Activated T-helper 1 cell treated with Interleukin-2 at 50 U/mL for 16 hours (primary cell): Measurements from ENCODE around the gene ZFYVE28.

Experiments used
- DNase-seq: peaks from one replicate; pipeline ENCODE4 v3.0.0-alpha.2; 2020; ENCODE audit warnings: low read depth

ZFYVE28 gene

GRCh38 chr4:2428496-2429213, 10.2 kb upstream of the ZFYVE28 start:
- no peak for DNase-seq

- DNase-seq: no peak
Measured at GRCh38 chr4:2427383-2428334, 9.2 kb upstream of the ZFYVE28 start.

GRCh38 chr4:2426711-2427275, 8.3 kb upstream of the ZFYVE28 start:
- no peak for DNase-seq

DNA sequence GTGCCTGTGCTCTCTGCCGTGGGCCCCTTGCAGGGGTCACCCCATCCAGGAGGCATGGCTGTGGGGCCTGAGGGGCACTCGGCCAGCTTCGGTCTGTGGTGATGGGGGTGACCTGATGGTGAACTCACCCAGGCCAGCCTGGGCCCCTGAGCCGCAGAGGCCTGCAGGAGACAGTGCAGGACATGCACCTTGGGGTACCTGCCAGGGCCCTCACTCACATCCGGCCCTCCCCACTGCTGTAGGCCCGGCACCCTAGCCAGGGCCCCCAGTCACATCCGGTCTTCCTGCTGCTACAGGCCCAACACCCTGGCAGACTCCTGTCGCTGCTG, 7.6 kb upstream of the ZFYVE28 start:
- no peak for DNase-seq

DNA sequence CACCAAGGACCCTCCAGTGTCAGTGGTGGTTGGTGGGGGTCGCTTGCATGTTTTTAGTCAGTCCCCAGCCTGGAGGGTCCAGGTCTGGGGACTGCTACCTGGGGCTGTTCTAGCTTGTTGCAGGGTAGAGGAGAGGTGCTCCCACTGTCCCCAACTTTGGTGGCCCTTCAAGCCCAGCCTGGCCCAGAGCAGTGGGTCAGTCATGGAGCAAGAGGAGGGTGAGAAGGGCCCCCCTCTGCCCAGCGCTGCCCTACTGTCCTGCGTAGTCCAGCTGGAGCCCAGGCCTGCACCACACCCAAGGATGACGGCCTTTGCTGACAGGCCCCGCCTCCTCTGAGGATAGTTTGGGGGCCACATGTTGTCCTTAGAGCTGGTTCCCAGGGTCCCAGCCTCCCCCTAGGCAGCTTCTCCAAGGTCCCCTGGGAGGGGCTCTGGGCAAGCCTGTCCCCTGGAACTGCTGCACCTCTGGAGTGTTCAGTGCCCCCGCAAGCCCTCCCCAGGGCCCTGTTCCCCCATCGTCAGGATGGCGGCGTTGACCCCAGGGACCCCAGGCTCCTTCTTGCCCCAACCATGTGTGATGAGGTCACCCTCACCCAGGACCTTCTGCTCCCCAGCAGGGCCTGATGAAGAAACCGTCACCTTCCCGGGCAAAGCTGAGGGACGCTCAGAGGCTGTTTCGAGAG, 7.1 kb upstream of the ZFYVE28 start:
- no peak for DNase-seq

DNA sequence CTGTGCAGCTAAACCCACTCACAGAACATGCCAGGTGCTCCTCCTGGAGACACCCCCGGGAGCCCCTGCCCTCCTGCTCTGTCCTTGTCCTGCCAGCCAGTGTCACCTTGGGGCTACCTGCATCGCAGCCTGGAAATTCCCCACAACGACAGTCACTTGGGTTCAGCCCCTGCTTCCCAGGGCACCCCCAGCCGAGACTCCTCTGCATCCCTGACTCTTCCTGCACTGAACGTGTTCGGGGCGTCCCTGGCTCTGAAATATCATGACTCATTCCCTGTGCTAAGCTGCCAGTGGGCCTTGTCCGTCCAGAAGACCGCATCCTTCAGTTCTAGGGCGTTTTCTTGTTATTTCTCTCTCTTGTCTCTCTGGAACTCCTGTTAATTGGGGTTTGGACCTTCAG, 6.1 kb upstream of the ZFYVE28 start:
- DNase-seq: no peak

GRCh38 chr4:2423695-2424094, 5.2 kb upstream of the ZFYVE28 start:
- DNase-seq: no peak

DNA sequence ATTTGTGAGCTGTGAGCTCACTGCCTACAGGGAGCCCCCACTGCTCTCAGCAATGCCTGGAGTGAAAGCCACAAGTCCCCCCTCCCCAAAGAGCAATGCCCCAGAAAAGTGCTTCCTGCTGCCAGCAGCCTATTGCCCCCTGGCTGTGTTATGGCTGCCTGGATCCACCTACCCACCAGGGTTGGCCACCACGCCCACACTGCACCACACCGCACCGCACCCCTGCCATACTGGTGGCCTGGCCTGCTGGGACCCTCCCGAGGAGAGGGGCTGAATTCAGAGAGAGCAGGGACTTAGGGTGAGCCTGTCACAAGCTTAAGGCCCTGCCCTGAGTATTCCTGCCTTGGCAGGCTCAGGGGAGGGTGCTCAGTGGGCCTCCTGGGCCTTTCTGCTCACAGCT, 4.6 kb upstream of the ZFYVE28 start:
- no peak for DNase-seq

DNA sequence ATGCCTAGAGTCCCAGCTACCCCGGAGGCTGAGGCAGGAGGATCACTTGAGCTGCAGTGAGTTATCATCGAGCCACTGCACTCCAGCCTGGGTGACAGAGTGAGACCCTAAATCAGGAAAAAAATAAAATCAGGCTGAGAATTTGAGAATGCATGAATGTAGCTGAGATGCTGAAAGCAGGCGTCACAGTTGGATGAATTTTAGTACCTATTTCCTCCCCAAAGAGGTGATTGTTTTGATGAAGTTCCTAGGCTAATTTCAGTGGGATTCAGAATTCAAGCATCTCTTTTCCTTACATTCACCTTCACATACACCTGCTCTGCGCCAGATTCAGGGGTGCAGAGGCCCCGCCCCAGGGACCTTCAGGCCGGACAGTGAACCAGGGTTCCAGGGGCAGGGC, 3.5 kb upstream of the ZFYVE28 start:
- DNase-seq: no peak

DNA sequence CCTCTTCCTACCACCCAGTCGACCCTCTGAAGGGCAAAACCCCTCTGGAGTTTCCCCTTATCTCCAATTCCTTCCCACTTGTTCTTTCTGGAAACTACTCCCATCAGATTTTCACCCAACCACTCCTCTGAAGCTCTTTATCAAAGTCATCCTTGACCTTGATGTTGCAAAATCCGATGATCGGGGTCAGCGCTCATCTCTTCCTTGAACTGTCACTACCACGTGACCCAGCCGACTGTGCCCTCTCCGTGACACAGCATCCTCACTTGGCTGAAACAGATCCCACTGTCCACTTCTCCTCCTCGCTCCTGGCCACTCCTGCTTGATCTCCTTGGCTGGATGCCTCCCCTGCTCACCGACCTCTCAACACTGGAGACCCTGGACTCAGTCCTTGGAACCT, 1.4 kb upstream of the ZFYVE28 start:
- DNase-seq: no peak

DNA sequence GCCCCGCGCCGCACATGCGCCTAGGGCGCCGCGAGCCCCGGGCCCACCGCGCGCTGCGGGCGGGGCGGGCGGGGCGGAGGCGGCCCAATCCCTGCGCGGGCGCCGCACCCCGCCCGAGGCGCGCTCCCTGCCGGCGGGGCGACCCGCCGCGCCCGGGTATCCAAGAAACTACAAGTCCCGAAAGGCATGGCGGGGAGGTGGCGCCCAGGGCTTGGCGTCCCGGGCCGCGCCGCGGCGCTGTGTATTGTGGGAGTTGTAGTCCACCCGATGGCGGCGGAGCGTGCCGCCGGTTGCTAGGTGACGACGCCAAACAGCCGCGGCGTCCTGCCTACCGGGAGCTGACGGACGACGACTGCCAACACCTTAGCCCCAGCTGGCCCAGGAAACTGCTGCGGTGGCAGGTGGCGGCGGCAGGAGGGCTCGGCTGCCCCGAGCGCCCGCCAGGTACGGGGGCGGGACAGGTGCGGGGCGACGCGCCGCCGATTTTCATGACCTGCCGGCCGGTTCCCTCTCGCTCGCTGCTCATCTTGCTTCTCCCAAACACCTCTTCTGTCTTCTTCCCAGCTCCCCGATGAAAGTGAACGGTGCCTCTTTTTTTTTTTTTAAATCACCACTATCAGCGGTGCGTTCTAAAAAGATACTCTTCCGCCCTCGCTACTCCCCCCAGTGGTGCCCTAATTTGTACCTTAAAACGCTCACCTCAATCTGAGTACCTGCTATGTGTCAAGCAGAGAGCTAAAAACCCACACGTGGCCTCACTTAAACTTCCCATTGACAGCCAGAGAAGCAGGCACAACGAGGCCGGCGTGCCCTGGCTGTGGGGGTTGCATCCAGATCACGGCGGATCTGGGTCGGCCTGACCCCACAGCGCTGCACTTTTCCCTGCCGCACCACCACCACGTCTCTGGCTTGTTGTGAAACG, 466 bp upstream of the ZFYVE28 start, which contains the start of gene CFAP99:
TSS of gene CFAP99 (plus strand) at position 306 of the 922 bp plus-strand sequence.
- peak; percentile 99 for DNase-seq

GRCh38 chr4:2417226-2417764, 1.1 kb downstream of the ZFYVE28 start:
- no peak for DNase-seq

- DNase-seq: no peak
Measured at GRCh38 chr4:2416564-2417225, 1.8 kb downstream of the ZFYVE28 start.

GRCh38 chr4:2415881-2416563, 2.4 kb downstream of the ZFYVE28 start:
- DNase-seq: no peak

- no peak for DNase-seq
Measured at GRCh38 chr4:2415213-2415612, 3.2 kb downstream of the ZFYVE28 start.

DNA sequence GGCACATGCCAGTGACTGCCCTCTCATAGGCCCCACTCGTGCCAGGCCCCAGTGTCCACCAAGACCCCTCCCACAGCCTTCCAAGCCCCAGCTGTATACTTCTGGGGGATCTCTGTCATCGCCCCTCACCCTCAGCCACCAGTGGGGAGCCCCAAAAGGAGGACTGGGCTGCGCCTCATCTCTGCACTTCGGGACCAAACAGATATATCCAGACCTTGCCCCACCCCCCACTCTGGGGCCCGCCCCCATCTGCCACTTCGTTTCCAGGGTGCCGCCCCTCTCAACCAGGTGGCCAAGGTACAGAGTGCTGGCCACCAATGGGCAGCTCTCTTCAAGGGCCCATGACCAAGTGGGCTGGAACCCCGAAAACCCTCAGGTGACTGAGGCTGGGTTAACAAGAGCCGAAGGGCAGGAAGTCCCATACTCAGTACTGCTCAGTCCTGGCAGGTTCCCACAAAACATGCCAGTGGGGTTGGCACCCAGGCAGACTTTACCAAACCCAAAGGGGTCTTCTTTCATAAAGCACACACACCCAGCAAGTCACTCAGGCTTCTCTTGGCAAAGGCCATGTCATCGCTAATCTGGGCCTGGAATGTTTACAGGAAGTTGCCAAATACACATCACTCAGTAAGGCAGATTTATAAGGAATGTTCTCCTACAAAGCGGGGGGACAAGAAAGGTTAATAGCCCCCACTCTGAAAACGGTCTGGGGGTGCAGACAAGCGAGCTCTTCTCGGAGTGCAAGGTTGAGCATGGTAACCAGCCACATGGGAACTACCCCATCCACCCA, 4.4 kb downstream of the ZFYVE28 start:
- no peak for DNase-seq

- DNase-seq: peak; percentile 82
Measured at GRCh38 chr4:2412885-2413716, 5.3 kb downstream of the ZFYVE28 start.

DNA sequence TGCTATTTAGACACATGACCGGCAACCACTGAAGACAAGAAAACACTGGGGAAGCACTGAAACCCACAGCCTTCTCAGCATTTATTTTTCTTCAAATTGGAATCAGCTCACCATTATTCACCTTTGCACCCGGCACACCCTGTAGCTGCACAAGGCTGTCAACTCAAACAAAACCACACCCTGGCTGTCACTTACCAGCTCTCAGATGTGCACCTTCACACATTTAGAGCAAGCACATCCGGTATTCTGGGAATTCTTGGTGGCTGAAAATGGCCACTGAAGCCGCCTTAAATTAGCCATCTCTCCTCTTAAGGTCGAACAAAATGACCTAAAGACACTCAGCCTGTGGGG, 5.9 kb downstream of the ZFYVE28 start:
- DNase-seq: peak; percentile 51
